SK-N-SH treated with all-trans-retinoic acid at 6 μM for 48 hours (cell line): ENCODE measurements around the gene P2RX3.

Experiments used
- ATAC-seq: fragments of 200-7000 bp; cut with Tn5 transposase; 3 replicates; pipeline ENCODE4 v1.9.1; 2020; ENCODE audit warnings: mild to moderate bottlenecking, moderate library complexity
- ARNTL ChIP-seq: fragments of 450-650 bp; formaldehyde crosslinking; IDR thresholded peaks from 2 replicates; pipeline ENCODE4 v1.5.0; 2020; ENCODE audit warnings: low read depth, mild to moderate bottlenecking, moderate library complexity, borderline replicate concordance
- BACH2 ChIP-seq: fragments of 250-450 bp; sonication (Bioruptor Pico); IDR thresholded peaks from 2 replicates; pipeline ENCODE4 v1.9.0; 2021; ENCODE audit warnings: mild to moderate bottlenecking, borderline replicate concordance
- CSDC2 ChIP-seq: fragments of 250-450 bp; sonication (Bioruptor Pico); IDR thresholded peaks from 2 replicates; pipeline ENCODE4 v1.5.0; 2020; ENCODE audit warnings: mild to moderate bottlenecking, moderate library complexity
- CSRNP3 ChIP-seq: fragments of 250-450 bp; sonication (Bioruptor Pico); IDR thresholded peaks from 2 replicates; pipeline ENCODE4 v1.5.1; 2021; ENCODE audit warnings: mild to moderate bottlenecking, moderate library complexity
- ESRRG ChIP-seq: fragments of 250-450 bp; sonication (Bioruptor Pico); IDR thresholded peaks from 2 replicates; pipeline ENCODE4 v1.6.1; 2021; ENCODE audit warnings: mild to moderate bottlenecking
- GLIS3 ChIP-seq: fragments of 250-450 bp; sonication (Bioruptor Pico); IDR thresholded peaks from 2 replicates; pipeline ENCODE4 v1.5.0; 2020; ENCODE audit warnings: mild to moderate bottlenecking, moderate library complexity
- ISL1 ChIP-seq: fragments of 250-450 bp; sonication (Bioruptor Pico); IDR thresholded peaks from 2 replicates; pipeline ENCODE4 v2.1.2; 2022; ENCODE audit warnings: mild to moderate bottlenecking, moderate library complexity
- OSR1 ChIP-seq: fragments of 250-450 bp; sonication (Bioruptor Pico); IDR thresholded peaks from 2 replicates; pipeline ENCODE4 v1.8.0; 2022; ENCODE audit warnings: moderate library complexity, mild to moderate bottlenecking, inconsistent platforms
- PATZ1 ChIP-seq: fragments of 250-450 bp; sonication (Bioruptor Pico); IDR thresholded peaks from 2 replicates; pipeline ENCODE4 v1.8.0; 2020; ENCODE audit warnings: mild to moderate bottlenecking, moderate library complexity, borderline replicate concordance
- POU6F1 ChIP-seq: fragments of 250-450 bp; sonication (Bioruptor Pico); IDR thresholded peaks from 2 replicates; pipeline ENCODE4 v1.8.0; 2021; ENCODE audit warnings: low read depth, mild to moderate bottlenecking, moderate library complexity, borderline replicate concordance
- PPARA ChIP-seq: fragments of 250-450 bp; sonication (Bioruptor Pico); IDR thresholded peaks from 2 replicates; pipeline ENCODE4 v1.5.0; 2020; ENCODE audit warnings: mild to moderate bottlenecking, borderline replicate concordance
- RARB ChIP-seq: fragments of 250-450 bp; sonication (Bioruptor Pico); IDR thresholded peaks from 2 replicates; pipeline ENCODE4 v1.8.0; 2021; ENCODE audit warnings: mild to moderate bottlenecking, moderate library complexity
- SNAI2 ChIP-seq: fragments of 250-450 bp; sonication (Bioruptor Pico); IDR thresholded peaks from 2 replicates; pipeline ENCODE4 v1.5.0; 2020; ENCODE audit warnings: mild to moderate bottlenecking, moderate library complexity
- TCF4 ChIP-seq: fragments of 250-450 bp; sonication (Bioruptor Pico); IDR thresholded peaks from 2 replicates; pipeline ENCODE4 v1.8.0; 2021; ENCODE audit warnings: mild to moderate bottlenecking, moderate library complexity, borderline replicate concordance
- TOX ChIP-seq: fragments of 250-450 bp; sonication (Bioruptor Pico); IDR thresholded peaks from 2 replicates; pipeline ENCODE4 v1.8.0; 2021; ENCODE audit warnings: mild to moderate bottlenecking, moderate library complexity, borderline replicate concordance
- TSHZ2 ChIP-seq: fragments of 250-450 bp; sonication (Bioruptor Pico); IDR thresholded peaks from 2 replicates; pipeline ENCODE4 v1.5.0; 2020; ENCODE audit warnings: mild to moderate bottlenecking, moderate library complexity
- ZC3H10 ChIP-seq: fragments of 250-450 bp; sonication (Bioruptor Pico); IDR thresholded peaks from 2 replicates; pipeline ENCODE4 v1.5.1; 2021; ENCODE audit warnings: mild to moderate bottlenecking, moderate library complexity
- ZFP3 ChIP-seq: fragments of 250-450 bp; sonication (Bioruptor Pico); IDR thresholded peaks from 2 replicates; pipeline ENCODE4 v1.5.0; 2020; ENCODE audit warnings: mild to moderate bottlenecking, moderate library complexity
- ZFP30 ChIP-seq: fragments of 450-650 bp; formaldehyde crosslinking; IDR thresholded peaks from 2 replicates; pipeline ENCODE4 v1.5.0; 2022; ENCODE audit warnings: mild to moderate bottlenecking, moderate library complexity
- ZNF565 ChIP-seq: fragments of 450-650 bp; formaldehyde crosslinking; conservative IDR thresholded peaks from 2 replicates; pipeline ENCODE4 v1.5.0; 2020; ENCODE audit warnings: low read depth, mild to moderate bottlenecking, moderate library complexity
- ZNF70 ChIP-seq: fragments of 450-650 bp; formaldehyde crosslinking; IDR thresholded peaks from 2 replicates; pipeline ENCODE4 v1.5.0; 2020; ENCODE audit warnings: mild to moderate bottlenecking, moderate library complexity
- ZNF8 ChIP-seq: fragments of 450-650 bp; formaldehyde crosslinking; IDR thresholded peaks from 2 replicates; pipeline ENCODE4 v1.5.0; 2020; ENCODE audit warnings: mild to moderate bottlenecking, moderate library complexity

The P2RX3 gene

GRCh38 chr11:57356268-57356667 lies 18.1 kb downstream of the P2RX3 start:
- TF ChIP-seq TOX (CRISPR knock-in tag) (no peak), PPARA (CRISPR knock-in tag) (no peak), TSHZ2 (CRISPR knock-in tag) (no peak), ARNTL (CRISPR knock-in tag) (no peak), ESRRG (CRISPR knock-in tag) (no peak), ZFP3 (no peak), PATZ1 (CRISPR knock-in tag) (no peak), ISL1 (CRISPR knock-in tag) (no peak), ZNF565 (CRISPR knock-in tag) (no peak), CSRNP3 (CRISPR knock-in tag) (no peak), ZNF70 (CRISPR knock-in tag) (no peak), SNAI2 (no peak), RARB (no peak), TCF4 (CRISPR knock-in tag) (no peak), BACH2 (CRISPR knock-in tag) (no peak), ZNF8 (CRISPR knock-in tag) (no peak), POU6F1 (CRISPR knock-in tag) (no peak), ZFP30 (CRISPR knock-in tag) (no peak), GLIS3 (CRISPR knock-in tag) (no peak), ZC3H10 (CRISPR knock-in tag) (no peak)
- no peak for ATAC-seq

GRCh38 chr11:57357310-57357709 lies 19.2 kb downstream of the P2RX3 start:
- ATAC-seq = no peak
- no peak for TF ChIP-seq ZNF565 (CRISPR knock-in tag)
- TF ChIP-seq OSR1 = no peak
- no peak for TF ChIP-seq SNAI2
- no peak for TF ChIP-seq CSRNP3 (CRISPR knock-in tag)
- TF ChIP-seq GLIS3 (CRISPR knock-in tag) = no peak
- no peak for TF ChIP-seq RARB
- no peak for TF ChIP-seq ZC3H10 (CRISPR knock-in tag)

- ATAC-seq = no peak
- TF ChIP-seq SNAI2 (no peak), CSDC2 (CRISPR knock-in tag) (no peak), ZNF565 (CRISPR knock-in tag) (no peak), ESRRG (CRISPR knock-in tag) (no peak), TCF4 (CRISPR knock-in tag) (no peak), POU6F1 (CRISPR knock-in tag) (no peak), PPARA (CRISPR knock-in tag) (no peak), ZFP30 (CRISPR knock-in tag) (no peak), ZNF8 (CRISPR knock-in tag) (no peak), ISL1 (CRISPR knock-in tag) (no peak), OSR1 (no peak), TOX (CRISPR knock-in tag) (no peak), BACH2 (CRISPR knock-in tag) (no peak), ZC3H10 (CRISPR knock-in tag) (no peak)
These were observed 19.7 kb downstream of the P2RX3 start for GRCh38 chr11:57357856-57358255.
